Mucosa of gallbladder (tissue), 1 donor: Measurements from ENCODE around the gene POTEG. TPM values are rescaled to one million over a fixed set of nuclear protein-coding genes. Genes with fewer than 3 reads are reported as not detected.
"Not testable (repeated sequence)": the region's sequence is repeated elsewhere in the genome, so short reads cannot be mapped to it uniquely, and the experiment has no call there.

Experiments used
- DNase-seq: peaks from one replicate; pipeline ENCODE4 v3.0.0-alpha.2; 2020; ENCODE audit warnings: low spot score
- total RNA-seq: library from RNA; stranded (reverse); gene quantifications from one replicate; pipeline ENCODE4 v1.2.1, GENCODE V29; 2021
- donor health status: DM: no; HTN: no; CAD: no.

POTEG gene
- total RNA-seq = not detected

GRCh38 chr14:19434241-19434640 is at the start of gene POTEG:
Gene POTEG (minus strand): TSS chr14:19434341. CDS start chr14:19434289, 52 bp downstream.
- not testable (repeated sequence) for DNase-seq

DNA sequence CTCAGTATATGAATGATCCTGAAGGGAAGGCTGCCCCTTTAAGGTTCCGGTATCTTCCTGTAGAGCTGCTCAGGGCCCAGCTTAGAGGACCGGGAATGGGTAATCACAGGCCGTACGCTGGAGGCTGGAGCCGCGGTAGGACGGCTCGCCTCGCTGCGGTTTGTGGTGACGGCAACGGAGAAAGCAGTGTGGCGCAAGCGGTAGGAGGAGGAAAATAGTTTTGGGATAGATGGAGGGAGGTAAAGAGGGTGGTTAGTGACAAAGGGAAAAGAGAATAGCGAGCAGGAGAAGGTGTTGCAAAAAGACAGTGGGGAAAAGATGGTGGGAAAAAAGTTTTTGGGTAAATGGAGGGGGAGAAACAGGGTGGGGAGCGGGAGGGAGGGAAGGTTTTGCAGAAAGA is 48.0 kb upstream of the POTEG start:
- not testable (repeated sequence) for DNase-seq

- DNase-seq = not testable (repeated sequence)
Observed at GRCh38 chr14:19481421-19481820, 47.3 kb upstream of the POTEG start.

DNA sequence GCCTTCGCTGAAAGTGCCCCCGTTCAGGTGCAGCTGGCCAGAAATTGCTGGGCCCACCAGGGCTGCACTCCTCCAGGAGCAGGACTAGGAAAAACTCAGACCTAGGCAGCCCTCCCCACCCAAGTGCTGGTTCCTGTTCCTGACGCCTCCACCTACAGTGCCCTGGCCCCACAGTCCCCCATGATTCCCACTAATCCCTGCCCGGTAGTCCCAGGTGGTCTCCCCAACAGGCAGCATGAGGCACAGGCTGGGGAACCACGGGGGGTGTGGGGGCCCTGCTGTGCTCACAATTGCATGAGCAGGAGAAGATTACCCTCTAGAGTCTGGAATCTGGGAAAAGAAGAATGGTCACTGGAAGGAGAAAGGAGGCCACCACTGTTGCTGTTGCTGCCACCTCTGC is 46.4 kb upstream of the POTEG start:
- DNase-seq = not testable (repeated sequence)

DNA sequence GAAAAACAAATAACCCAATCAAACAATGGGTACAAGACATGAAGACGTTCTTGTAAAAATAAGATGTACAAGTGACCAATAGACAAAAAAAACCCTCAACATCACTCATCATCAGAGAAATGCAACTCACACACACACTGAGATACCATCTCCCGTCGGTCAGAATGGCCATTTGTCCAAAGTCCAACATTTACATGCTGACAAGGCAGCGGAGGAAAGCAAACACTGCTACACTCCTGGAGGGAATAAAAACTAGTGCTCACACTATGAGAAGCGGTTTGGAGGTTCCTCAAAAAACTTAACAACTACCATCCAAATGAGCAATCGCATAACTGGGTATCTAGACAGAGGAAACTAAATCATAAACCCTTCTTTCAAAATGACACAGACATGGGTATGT is 11.6 kb upstream of the POTEG start:
- not testable (repeated sequence) for DNase-seq

- not testable (repeated sequence) for DNase-seq
Observed at GRCh38 chr14:19439826-19440225, 5.7 kb upstream of the POTEG start.

GRCh38 chr14:19439219-19439618 is 5.1 kb upstream of the POTEG start:
- DNase-seq = not testable (repeated sequence)

- DNase-seq = not testable (repeated sequence)
Observed at GRCh38 chr14:19437126-19437443, 2.9 kb upstream of the POTEG start.

DNA sequence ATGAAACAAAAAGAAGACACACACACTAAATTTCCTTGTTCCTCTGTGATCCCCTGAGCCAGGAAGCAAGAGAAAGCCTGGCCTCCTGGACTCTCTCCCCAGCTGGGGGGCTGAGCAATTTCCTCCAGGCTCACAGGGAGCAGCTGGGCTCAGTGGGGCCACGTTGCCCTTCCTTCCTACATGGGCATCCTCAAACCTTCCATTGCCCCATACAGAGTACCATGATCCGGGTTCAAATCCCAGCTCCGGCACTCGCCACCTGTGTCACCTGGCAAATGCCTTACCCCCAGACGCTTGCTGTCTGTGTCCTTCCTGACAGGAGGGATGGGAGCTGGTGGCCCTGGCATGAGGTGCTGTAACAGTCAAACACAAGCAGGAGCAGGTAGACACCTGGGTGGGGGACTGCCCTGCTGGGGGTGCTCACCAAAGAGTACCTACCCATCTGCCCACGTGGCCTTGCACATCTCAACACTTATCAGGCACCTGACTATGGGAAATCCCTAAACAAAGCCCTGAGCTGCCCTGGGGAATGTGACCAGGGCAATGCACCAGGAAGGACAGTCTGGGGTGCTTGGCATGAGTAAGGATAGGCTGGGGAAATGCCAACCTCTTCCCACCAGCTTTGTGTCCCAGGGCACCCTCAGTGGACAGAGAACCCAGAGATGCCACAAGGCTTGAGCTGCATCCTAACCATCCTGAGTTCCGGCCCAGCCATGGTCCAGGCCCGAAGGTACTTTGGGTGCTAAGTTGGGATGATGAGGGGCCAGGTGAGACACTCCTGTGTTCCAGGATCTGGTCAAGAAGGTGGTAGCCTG is 2.4 kb upstream of the POTEG start:
- DNase-seq = not testable (repeated sequence)

GRCh38 chr14:19435852-19436251 is 1.7 kb upstream of the POTEG start:
- DNase-seq = not testable (repeated sequence)

GRCh38 chr14:19434891-19435290 is 750 bp upstream of the POTEG start:
- DNase-seq = not testable (repeated sequence)

DNA sequence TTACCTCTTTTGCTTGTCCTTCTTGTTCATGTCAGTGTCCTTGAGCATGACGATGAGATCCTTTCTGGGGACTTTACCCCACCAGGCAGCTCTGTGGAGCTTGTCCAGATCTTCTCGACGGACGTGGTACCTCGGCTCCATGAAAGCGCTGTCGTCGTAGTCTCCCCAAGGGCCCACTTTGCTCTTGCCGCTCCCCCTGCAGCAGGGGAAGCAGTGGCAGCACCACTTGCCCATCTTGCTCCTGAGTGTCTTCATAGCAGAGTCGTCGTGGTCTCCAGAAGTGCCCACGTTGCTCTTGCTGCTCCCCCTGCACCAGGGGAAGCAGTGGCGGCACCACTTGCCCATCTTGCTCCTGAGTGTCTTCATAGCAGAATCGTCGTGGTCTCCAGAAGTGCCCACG is 376 bp downstream of the POTEG start:
- not testable (repeated sequence) for DNase-seq

DNA sequence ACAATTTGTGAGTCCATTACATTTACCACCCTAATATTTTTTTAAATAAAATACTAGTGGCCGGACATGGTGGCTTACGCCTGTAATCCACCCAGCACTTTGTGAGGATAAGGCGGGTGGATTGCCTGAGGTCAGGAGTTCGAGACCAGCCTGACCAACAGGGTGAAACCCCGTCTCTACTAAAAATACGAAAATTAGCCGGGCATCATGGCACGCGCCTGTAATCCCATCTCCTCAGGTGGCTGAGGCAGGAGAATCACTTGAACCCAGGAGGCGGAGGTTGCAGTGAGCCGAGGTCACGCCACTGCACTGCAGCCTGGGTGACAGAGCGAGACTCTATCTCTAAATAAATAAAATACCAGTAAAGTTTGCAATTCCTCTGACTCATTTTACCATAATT is 25.6 kb downstream of the POTEG start:
- DNase-seq = not testable (repeated sequence)

DNA sequence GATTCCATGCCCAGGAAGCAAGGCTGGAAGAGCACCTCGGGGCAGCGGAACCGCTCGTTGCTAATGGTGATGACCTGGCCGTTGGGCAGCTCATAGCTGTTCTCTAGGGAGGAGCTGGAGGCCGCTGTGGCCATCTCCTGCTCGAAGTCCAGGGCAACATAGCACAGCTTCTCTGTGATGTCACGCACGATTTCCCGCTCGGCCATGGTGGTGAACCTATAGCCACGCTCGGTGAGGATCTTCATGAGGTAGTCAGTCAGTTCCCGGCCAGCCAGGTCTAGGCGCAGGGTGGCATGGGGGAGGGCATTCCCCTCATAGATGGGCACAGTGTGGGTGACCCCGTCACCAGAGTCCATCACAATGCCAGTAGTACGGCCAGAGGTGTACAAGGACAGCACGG is 32.0 kb downstream of the POTEG start:
- not testable (repeated sequence) for DNase-seq

- not testable (repeated sequence) for DNase-seq
Observed at GRCh38 chr14:19394727-19395126, 39.4 kb downstream of the POTEG start.

- DNase-seq = not testable (repeated sequence)
Observed at GRCh38 chr14:19390230-19390629, 43.9 kb downstream of the POTEG start.

DNA sequence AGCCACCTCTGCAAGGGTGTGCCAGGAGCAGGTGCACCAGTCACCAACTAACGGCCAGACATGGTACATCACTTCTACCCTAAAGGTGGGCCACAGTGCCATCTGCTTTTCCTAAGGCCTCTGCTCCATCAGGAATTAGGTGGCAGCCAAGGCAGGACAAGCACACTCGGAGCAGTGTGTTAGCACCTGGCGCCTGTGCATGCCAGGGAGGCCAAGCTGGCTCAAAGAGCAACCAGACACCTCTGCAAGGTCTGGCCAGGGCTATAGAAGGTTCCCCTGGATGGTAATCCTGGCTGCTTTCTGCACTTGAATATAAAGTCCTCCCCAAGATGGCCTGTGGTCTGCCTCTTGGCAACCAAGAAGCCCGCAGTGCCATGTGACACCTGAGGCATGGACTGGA is 45.4 kb downstream of the POTEG start:
- DNase-seq = not testable (repeated sequence)

DNA sequence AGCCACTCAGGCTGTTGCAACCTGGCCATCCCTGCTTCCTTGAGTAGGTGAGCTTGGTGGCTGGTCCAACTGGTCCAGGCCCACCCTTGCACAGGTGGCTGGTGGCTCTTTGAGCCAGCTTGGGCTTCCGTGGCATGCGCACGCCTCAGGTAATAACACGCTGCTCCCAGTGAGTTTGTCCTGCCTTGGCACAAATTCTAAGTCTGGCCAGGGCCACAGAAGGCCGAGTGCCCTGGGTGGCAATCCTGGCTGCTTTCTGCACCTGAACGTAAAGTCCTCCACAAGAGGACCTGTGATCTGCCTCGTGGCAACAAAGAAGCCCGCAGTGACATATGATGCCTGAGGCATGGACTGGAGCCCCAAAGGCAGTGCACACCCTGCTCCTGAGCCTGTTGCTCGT is 47.1 kb downstream of the POTEG start:
- DNase-seq = not testable (repeated sequence)

GRCh38 chr14:19386309-19386708 is 47.8 kb downstream of the POTEG start:
- DNase-seq = not testable (repeated sequence)

GRCh38 chr14:19384088-19384781 is 49.9 kb downstream of the POTEG start:
- not testable (repeated sequence) for DNase-seq

DNA sequence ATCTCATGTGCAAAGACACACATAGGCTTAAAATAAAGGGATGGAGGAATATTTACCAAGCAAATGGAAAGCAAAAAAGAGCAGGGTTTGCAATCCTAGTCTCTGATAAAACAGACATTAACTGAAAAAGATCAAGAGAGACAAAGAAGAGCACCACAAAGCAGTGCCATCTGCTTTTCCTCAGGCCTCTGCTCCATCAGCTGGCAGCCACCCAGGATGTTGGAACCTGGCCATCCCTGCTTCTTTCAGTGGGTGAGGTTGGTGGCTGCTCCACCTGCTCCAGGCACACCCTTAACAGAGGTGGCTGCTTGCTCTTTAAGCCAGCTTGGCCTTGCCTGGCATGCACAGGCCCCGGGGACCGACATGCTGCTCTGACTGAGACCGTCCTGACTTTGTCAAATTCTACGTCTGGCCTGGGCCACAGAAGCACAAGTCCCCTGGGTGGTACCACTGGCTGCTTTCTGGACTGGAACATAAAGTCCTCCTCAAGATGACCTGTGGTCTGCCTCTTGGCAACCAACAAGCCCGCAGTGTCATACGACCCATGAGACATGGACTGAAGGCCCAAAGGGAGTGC is 51.0 kb downstream of the POTEG start:
- not testable (repeated sequence) for DNase-seq

DNA sequence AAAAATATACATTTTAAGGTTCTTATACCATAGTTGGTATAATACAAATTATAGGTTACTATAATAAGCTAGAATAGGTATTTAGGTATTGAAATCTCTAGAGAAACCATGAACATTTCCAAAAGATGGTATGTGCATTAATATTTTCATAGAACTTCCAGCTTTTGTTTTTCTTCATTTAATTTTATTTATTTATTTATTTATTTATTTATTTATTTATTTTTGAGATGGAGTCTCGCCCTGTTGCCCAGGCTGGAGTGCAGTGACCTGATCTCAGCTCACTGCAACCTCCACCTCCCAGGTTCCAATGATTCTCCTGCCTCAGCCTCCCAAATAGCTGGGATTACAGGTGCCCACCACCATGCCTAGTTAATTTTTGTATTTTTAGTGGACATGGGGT is 54.0 kb downstream of the POTEG start:
- DNase-seq = not testable (repeated sequence)

DNA sequence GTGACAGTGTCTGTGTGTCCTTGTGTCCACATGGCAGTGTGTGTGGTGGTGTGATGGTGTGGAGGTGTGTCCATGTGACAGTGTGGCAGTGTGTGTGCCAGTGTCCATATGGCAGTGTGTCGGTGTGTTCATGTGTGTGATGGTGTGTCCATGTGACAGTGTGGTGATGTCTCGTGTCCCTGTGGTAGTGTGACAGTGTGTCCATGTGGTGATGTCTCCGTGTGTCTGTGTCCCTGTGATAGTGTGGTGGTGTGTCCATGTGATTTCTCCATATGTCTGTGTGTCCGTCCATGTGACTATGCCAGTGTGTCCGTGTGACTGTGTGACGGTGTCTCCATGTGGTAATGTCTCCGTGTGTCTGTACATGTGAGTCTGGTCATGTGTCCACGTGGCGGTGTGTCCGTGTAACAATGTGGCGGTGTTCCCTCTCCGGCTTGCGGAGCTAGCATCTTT is 59.7 kb downstream of the POTEG start:
- DNase-seq = not testable (repeated sequence)
